Neural progenitor cell (in vitro differentiated cells): ENCODE results near the gene ENTPD2.

Experiments used
- EZH2phosphoT487 ChIP-seq: fragments of 200-600 bp; sonication (generic); IDR thresholded peaks from 2 replicates; pipeline ENCODE4 v1.6.1; 2017; ENCODE audit warnings: antibody characterized with exemption
- TF ChIP-seq, protein P1 (sequence below): fragments of 200-600 bp; sonication (generic); IDR thresholded peaks from 2 replicates; pipeline ENCODE4 v1.5.1; 2017; ENCODE audit warnings: antibody characterized with exemption, mild to moderate bottlenecking

DNA sequence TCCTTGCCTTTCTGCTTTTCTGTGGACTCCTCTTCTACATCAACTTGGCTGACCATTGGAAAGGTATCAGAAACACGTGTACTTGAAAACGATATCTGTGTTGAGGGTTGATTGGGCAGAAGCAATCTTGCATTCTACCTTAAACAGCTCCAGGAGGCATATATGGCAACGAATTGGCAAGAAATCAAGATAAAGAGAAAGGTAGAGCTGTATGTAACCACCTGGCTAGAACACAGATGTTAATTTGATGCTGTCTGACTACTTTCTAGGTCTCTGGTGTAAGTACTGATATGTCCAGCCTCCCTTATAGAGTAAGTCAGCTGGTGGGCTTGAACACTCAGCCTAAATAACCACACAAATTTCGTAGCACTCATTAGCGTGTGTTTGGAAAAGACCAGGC is 34.3 kb upstream of the ENTPD2 start:
- TF ChIP-seq, protein P1, sequence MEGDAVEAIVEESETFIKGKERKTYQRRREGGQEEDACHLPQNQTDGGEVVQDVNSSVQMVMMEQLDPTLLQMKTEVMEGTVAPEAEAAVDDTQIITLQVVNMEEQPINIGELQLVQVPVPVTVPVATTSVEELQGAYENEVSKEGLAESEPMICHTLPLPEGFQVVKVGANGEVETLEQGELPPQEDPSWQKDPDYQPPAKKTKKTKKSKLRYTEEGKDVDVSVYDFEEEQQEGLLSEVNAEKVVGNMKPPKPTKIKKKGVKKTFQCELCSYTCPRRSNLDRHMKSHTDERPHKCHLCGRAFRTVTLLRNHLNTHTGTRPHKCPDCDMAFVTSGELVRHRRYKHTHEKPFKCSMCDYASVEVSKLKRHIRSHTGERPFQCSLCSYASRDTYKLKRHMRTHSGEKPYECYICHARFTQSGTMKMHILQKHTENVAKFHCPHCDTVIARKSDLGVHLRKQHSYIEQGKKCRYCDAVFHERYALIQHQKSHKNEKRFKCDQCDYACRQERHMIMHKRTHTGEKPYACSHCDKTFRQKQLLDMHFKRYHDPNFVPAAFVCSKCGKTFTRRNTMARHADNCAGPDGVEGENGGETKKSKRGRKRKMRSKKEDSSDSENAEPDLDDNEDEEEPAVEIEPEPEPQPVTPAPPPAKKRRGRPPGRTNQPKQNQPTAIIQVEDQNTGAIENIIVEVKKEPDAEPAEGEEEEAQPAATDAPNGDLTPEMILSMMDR = no peak
- TF ChIP-seq EZH2phosphoT487 = no peak
